PC-3 (cell line): ENCODE results near the gene TRMO. TPM values are rescaled to one million over a fixed set of nuclear protein-coding genes. Genes with fewer than 3 reads are reported as not detected.

Source experiments
- ATAC-seq: fragments of 200-7000 bp; cut with Tn5 transposase; 2 replicates; pipeline ENCODE4 v1.9.1; 2020; ENCODE audit warnings: mild to moderate bottlenecking, moderate library complexity
- BruUV-seq: library from RNA; stranded (reverse); fragments of 400-500 nt; replicated peaks from 2 replicates; lab custom pipeline; 2021; lab: Mats Ljungman, UMichigan
- CTCF ChIA-PET: fragments of 300-600 bp; sonication (Branson Sonifier 250); formaldehyde crosslinking; loops from one replicate; lab custom pipeline; 2022; ENCODE audit warnings: antibody characterized with exemption; lab: Charles Lee
- POLR2A ChIA-PET: fragments of 300-600 bp; sonication (Branson Sonifier 250); formaldehyde crosslinking; loops from one replicate; lab custom pipeline; 2022; ENCODE audit warnings: antibody characterized with exemption; ENCODE audit not compliant: unreplicated experiment; lab: Charles Lee
- DNase-seq: peaks from one replicate; pipeline ENCODE4 v3.0.0-alpha.2; 2015
- H2AFZ ChIP-seq: fragments of 300-600 bp; sonication (generic); 2 replicates; pipeline ENCODE4 v1.6.0; 2016; ENCODE audit warnings: antibody characterized with exemption, low read length
- H3F3A ChIP-seq: fragments of 300-600 bp; sonication (generic); one replicate; pipeline ENCODE4 v1.6.0; 2017; ENCODE audit warnings: antibody characterized with exemption, low read length, control low read depth, mild to moderate bottlenecking; ENCODE audit not compliant: unreplicated experiment
- H3K27ac ChIP-seq: fragments of 300-600 bp; sonication (generic); 2 replicates; pipeline ENCODE4 v1.5.1; 2016; ENCODE audit warnings: mild to moderate bottlenecking, low read length
- H3K27me3 ChIP-seq: fragments of 300-600 bp; sonication (generic); 2 replicates; pipeline ENCODE4 v1.6.1; 2016; ENCODE audit warnings: low read length, mixed read lengths
- H3K36me3 ChIP-seq: fragments of 300-600 bp; sonication (generic); 2 replicates; pipeline ENCODE4 v1.6.1; 2016; ENCODE audit warnings: low read depth, mixed run types, low read length, mixed read lengths
- H3K4me1 ChIP-seq: fragments of 300-600 bp; sonication (generic); 2 replicates; pipeline ENCODE4 v1.5.1; 2016; ENCODE audit warnings: low read length; ENCODE audit not compliant: insufficient read depth
- H3K4me2 ChIP-seq: fragments of 300-600 bp; sonication (generic); 2 replicates; pipeline ENCODE4 v1.6.0; 2016; ENCODE audit warnings: low read length
- H3K4me3 ChIP-seq: fragments of 300-600 bp; sonication (generic); 2 replicates; pipeline ENCODE4 v1.5.1; 2016; ENCODE audit warnings: mild to moderate bottlenecking, low read length, mixed read lengths
- H3K79me2 ChIP-seq: fragments of 300-600 bp; sonication (generic); 2 replicates; pipeline ENCODE4 v1.6.1; 2017; ENCODE audit warnings: low read length, mixed read lengths
- H3K9ac ChIP-seq: fragments of 300-600 bp; sonication (generic); 2 replicates; pipeline ENCODE4 v1.6.0; 2016; ENCODE audit warnings: mild to moderate bottlenecking, low read length
- H3K9me2 ChIP-seq: fragments of 300-600 bp; sonication (generic); replicated peaks from 2 replicates; pipeline ENCODE4 v1.6.1; 2016; ENCODE audit warnings: mixed run types, low read length, mixed read lengths
- H3K9me3 ChIP-seq: fragments of 300-600 bp; sonication (generic); 2 replicates; pipeline ENCODE4 v1.6.1; 2016; ENCODE audit warnings: low read length, mixed read lengths
- H4K20me1 ChIP-seq: fragments of 300-600 bp; sonication (generic); 2 replicates; pipeline ENCODE4 v1.6.1; 2016; ENCODE audit warnings: low read length, mixed read lengths
- CTCF ChIP-seq: fragments of 300-600 bp; sonication (generic); conservative IDR thresholded peaks from 2 replicates; pipeline ENCODE4 v1.5.1; 2017; ENCODE audit warnings: antibody characterized with exemption, low read depth, mild to moderate bottlenecking, low read length
- EZH2 ChIP-seq: fragments of 300-600 bp; sonication (generic); IDR thresholded peaks from one replicate; pipeline ENCODE4 v1.6.1; 2017; ENCODE audit warnings: antibody characterized with exemption, mild to moderate bottlenecking, low read length; ENCODE audit not compliant: unreplicated experiment
- EZH2phosphoT487 ChIP-seq: fragments of 300-600 bp; sonication (generic); IDR thresholded peaks from 2 replicates; pipeline ENCODE4 v1.6.1; 2018; ENCODE audit warnings: mild to moderate bottlenecking, antibody characterized with exemption, low read length, borderline replicate concordance
- intact Hi-C: fragments of 100-400 bp; cut with micrococcal nuclease; formaldehyde crosslinking; loops from 2 replicates; pipeline ENCODE4 v1.9.0; 2023
- total RNA-seq: library from RNA; depleted of rRNA; stranded (reverse); fragments of >200 nt; gene quantifications from 2 replicates; pipeline ENCODE4 v1.2.3, GENCODE V29; 2014

TRMO gene
- total RNA-seq, 1 experiment from 2014 or later = 14.3 TPM

DNA sequence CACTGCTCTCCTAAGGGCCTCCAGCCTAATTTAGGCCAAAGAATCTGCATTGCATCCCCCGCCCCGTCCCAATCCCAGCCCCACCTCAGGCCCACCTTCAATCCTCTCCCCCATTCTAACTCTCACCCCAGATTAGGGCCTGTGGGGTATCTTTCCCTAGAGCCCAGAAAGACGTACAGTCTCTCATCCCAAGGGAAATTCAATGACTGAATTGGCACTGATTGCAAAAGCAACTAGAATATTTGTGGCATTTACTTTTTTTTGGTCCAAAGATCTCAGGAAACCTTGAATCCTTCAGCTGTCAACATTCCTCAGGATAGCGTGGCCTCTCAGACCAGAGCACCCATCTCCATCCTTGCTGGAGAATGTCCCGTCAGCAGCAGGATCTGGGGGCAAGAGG is 30.6 kb downstream of the TRMO start:
- H3K9me2 ChIP-seq = no peaks in the 10 kb centered on the region
- no peaks in the 10 kb centered on the region for H3K27me3 ChIP-seq
- no peak for ATAC-seq
- no peak overlapping the region for H3K27ac ChIP-seq
- H3K79me2 ChIP-seq = no peaks in the 10 kb centered on the region
- DNase-seq = no peak
- H3K9ac ChIP-seq = no peak overlapping the region
- no peaks in the 10 kb centered on the region for H4K20me1 ChIP-seq
- H3K36me3 ChIP-seq = no peaks in the 10 kb centered on the region
- POLR2A ChIA-PET = no interaction called here
- no peak overlapping the region for H2AFZ ChIP-seq
- TF ChIP-seq EZH2phosphoT487 (no peak), CTCF (no peak), EZH2 (no peak)
- H3K4me2 ChIP-seq = no peak overlapping the region
- intact Hi-C loops = no loop called here
- no peaks in the 10 kb centered on the region for H3K4me1 ChIP-seq
- BruUV-seq = no TSS peak
- CTCF ChIA-PET = no interaction called here
- no peaks in the 10 kb centered on the region for H3K9me3 ChIP-seq
- no peaks in the 10 kb centered on the region for H3F3A ChIP-seq
- H3K4me3 ChIP-seq = no peak overlapping the region

DNA sequence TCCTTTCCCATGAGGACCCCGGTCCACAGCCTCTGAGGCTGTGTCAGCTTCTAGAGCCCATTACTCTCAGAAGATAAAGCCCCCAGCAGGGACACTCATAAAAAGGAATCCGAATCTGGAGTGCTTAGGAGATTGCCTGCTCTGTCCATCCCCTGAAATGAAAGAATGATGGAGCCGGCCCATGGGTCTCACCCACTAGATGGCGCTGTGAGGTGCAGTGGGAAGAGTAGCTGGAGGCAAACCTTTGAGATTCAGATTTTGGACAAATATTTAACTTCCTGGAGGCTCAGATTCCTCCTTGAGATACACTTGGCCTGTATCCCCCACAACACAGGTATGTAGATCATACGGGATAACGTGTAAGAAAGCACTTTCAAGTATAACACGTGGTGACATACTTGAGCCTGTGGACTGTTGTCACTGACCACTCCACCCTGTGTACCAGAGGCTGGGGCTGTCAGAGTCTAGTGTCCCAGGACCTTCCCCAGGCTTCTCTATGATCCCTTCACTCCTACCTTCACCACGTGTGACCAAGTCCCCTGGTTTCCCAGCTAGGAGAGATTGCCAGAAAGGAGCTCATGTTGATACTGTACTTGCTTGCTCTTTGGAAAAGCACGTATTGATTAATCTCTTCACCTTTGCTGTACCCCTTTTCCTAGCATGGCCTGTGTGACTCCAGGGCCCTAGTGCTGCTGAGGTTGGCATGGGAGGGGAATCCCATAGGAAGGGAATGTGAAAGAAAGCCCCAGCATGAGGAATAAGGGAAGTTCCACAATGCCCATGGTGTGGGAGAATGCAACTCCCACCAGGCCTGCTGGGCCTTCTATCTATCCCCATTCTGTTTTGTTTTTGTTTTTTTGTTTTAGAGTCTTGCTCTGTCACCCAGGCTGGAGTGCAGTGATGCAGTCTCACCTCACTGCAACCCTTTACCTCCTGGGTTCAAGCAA is 32.1 kb downstream of the TRMO start:
- ChIA-PET POLR2A (no interaction called here), CTCF (no interaction called here)
- H3K36me3 ChIP-seq = no peaks in the 10 kb centered on the region
- H3K27me3 ChIP-seq = no peaks in the 10 kb centered on the region
- no peaks in the 10 kb centered on the region for H4K20me1 ChIP-seq
- intact Hi-C loops = no loop called here
- no peak overlapping the region for H3K27ac ChIP-seq
- H3F3A ChIP-seq = no peaks in the 10 kb centered on the region
- H3K9me3 ChIP-seq = no peaks in the 10 kb centered on the region
- H3K9ac ChIP-seq = no peak overlapping the region
- no peaks in the 10 kb centered on the region for H3K4me1 ChIP-seq
- H3K4me2 ChIP-seq = no peak overlapping the region
- no TSS peak for BruUV-seq
- H3K4me3 ChIP-seq = no peak overlapping the region
- no peak overlapping the region for H2AFZ ChIP-seq
- peak; percentile 71 for TF ChIP-seq CTCF
- no peak for TF ChIP-seq EZH2
- ATAC-seq (no peak), DNase-seq (peak; percentile 41)
- no peaks in the 10 kb centered on the region for H3K9me2 ChIP-seq
- H3K79me2 ChIP-seq = no peaks in the 10 kb centered on the region

DNA sequence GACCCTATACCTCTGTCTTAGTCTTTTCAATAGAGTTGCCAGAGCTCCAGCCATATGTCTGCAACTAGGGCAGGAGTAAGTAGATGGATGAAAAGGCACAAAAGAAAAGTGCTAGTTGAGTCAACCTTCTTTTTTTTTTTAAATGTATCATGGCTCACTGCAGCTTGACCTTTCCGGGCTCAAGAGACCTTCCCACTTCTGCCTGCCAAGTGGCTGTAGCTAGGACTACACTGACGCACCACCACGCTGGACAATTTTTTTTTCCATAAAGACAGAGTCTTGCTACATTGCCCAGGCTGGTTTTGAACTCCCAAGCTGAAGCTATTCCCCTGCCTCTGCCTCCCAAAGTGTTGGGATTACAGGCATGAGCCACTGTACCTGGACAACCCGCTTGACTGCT is 42.0 kb downstream of the TRMO start:
- no TSS peak for BruUV-seq
- Histone ChIP-seq H3K79me2 (no peaks in the 10 kb centered on the region), H3K9me2 (no peaks in the 10 kb centered on the region), H3K4me1 (peaks cover 22% of the 10 kb centered on the region), H3K4me2 (no peak overlapping the region), H3F3A (peaks cover 4% of the 10 kb centered on the region), H3K9me3 (no peaks in the 10 kb centered on the region), H3K4me3 (no peak overlapping the region), H2AFZ (no peak overlapping the region), H4K20me1 (no peaks in the 10 kb centered on the region), H3K36me3 (no peaks in the 10 kb centered on the region), H3K27me3 (no peaks in the 10 kb centered on the region), H3K27ac (no peak overlapping the region), H3K9ac (no peak overlapping the region)
- TF ChIP-seq CTCF = no peak
- no peak for TF ChIP-seq EZH2phosphoT487
- no peak for TF ChIP-seq EZH2
- ATAC-seq = no peak
- intact Hi-C loops = no loop called here
- POLR2A ChIA-PET = no interaction called here
- CTCF ChIA-PET = no interaction called here
- no peak for DNase-seq
